Measurements from ENCODE around the gene SLC6A18.
"Not testable (repeated sequence)": the region's sequence is repeated elsewhere in the genome, so short reads cannot be mapped to it uniquely, and the experiment has no call there.

SLC6A18 gene

GRCh38 chr5:1279443-1280151 is 54.4 kb downstream of the SLC6A18 start:
- DNase-seq: no peak

GRCh38 chr5:1280177-1281037 is 55.2 kb downstream of the SLC6A18 start:
- DNase-seq: no peak

- no peak for DNase-seq
Observed at GRCh38 chr5:1281038-1281882, 56.1 kb downstream of the SLC6A18 start.

- DNase-seq: no peak
Observed at GRCh38 chr5:1282131-1282992, 57.2 kb downstream of the SLC6A18 start.

GRCh38 chr5:1282993-1283728 is 58.0 kb downstream of the SLC6A18 start:
- not testable (repeated sequence) for DNase-seq

GRCh38 chr5:1283729-1284041 is 58.5 kb downstream of the SLC6A18 start:
- not testable (repeated sequence) for DNase-seq

GRCh38 chr5:1284336-1284970 is 59.3 kb downstream of the SLC6A18 start:
- not testable (repeated sequence) for DNase-seq

GRCh38 chr5:1285141-1285540 is 60.0 kb downstream of the SLC6A18 start:
- DNase-seq: no peak

- DNase-seq: no peak
Observed at GRCh38 chr5:1285883-1286291, 60.7 kb downstream of the SLC6A18 start.

GRCh38 chr5:1288439-1289335 is 63.5 kb downstream of the SLC6A18 start:
- no peak for DNase-seq

- DNase-seq: not testable (repeated sequence)
Observed at GRCh38 chr5:1289559-1289958, 64.4 kb downstream of the SLC6A18 start.

GRCh38 chr5:1290956-1291355 is 65.8 kb downstream of the SLC6A18 start:
- not testable (repeated sequence) for DNase-seq

GRCh38 chr5:1291611-1292080 is 66.5 kb downstream of the SLC6A18 start:
- peak; percentile 66 to 87 (median 78) for DNase-seq

- DNase-seq: peak in 2 of 3 experiments; percentile 30 to 64
Observed at GRCh38 chr5:1292139-1292538, 67.0 kb downstream of the SLC6A18 start.

GRCh38 chr5:1292846-1293415 is 67.8 kb downstream of the SLC6A18 start:
- peak in 1 of 3 experiments; percentile 16 for DNase-seq

GRCh38 chr5:1293416-1294205 is 68.4 kb downstream of the SLC6A18 start:
- no peak for DNase-seq

- peak in 2 of 3 experiments; percentile 81 to 88 for DNase-seq
Observed at GRCh38 chr5:1294206-1294834, 69.1 kb downstream of the SLC6A18 start.

Measured in NCI-H1417 (cell line).